ENCODE data around the gene WASF2. TPM values are rescaled to one million over a fixed set of nuclear protein-coding genes. Genes with fewer than 3 reads are reported as not detected.
"Not testable (repeated sequence)": the region's sequence is repeated elsewhere in the genome, so short reads cannot be mapped to it uniquely, and the experiment has no call there.

WASF2 gene
- total RNA-seq, 1 donor from 2014 or later = 156 TPM

DNA sequence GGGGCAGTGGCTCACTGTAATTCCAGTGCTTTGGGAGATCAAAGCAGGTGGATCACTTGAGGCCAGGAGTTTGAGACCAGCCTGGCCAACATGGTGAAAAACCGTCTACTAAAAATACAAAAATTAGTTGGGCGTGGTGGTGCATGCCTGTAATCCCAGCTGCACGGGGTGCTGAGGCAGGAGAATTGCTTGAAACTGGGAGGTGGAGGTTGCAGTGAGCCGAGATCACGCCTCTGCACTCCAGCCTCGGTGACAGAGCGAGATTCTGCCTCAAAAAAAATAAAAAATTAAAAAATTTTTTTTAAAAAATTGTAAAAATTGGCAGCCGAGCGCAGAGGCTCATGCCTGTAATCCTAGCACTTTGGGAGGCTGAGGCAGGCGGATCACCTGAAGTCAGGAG lies 31.4 kb downstream of the WASF2 start:
- DNase-seq (ENCODE audit: low spot score) = not testable (repeated sequence)

DNA sequence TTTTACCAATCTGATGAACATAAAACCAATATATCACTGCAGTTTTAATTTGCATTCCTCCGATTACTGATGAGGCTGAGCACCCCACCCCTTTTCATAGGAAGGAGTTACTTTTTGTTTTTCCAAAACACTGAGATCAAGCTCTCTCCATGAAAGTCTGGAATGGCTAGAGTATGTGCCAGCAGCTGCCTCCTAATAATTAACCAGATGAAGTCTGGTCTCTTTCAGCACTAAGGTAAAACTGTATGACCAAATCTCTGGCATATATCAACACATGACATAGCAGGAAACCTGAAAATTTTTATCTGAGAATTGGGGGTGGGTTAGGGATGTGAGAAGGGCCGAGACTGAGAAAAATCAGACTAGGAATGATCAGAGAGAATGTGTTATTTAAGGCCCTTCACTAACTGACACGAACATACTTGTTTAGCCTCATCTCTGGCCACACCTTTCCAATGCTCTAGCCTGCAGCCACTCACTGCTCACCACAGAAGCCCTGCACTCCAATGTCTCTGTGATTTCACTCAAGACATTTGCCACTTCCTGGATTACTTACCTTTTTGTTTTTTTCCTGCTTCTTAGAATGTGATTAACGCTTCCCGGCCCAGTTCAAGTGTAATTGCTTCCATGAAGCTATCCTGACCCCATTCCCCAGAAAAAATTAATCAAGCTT lies 34.7 kb downstream of the WASF2 start:
- DNase-seq (ENCODE audit: low spot score) = no peak

DNA sequence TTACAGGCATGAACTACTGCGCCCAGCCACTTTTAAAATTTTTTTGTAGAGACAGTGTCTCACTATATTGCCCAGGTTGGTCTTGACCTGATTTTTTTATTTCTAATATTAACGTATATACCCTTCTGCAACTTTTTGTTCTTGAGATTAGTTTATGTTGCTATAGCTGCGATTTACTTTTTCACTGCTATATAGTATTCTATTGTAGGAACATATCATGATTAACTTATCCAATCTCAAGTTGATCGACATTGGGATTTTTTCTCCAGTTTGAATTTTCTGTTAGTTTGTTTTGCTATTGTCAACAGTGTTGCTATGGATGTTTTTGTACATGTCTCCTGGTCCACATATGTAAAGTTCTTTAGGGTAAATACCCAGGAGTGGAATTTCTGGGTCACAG lies 35.4 kb downstream of the WASF2 start:
- no peak for DNase-seq (ENCODE audit: low spot score)

DNA sequence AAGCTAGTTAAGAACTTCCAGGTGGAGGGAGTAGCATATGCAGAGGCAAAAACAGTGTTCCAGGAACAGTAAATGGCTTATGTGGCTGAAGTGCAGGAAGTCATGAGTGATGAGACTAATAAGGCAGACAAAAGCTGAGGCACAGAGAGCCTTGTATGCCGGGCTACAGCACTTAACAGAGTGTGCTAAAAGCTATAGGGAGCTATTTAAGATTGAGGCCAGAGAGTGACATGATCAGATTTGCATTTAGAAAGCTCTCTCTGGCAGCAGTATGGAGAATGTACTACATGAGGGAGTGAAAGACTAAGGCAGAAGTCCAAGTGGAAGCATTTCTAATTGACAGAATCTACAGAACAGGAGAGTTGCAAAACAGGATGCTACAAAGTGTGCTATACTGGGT lies 38.6 kb downstream of the WASF2 start:
- no peak for DNase-seq (ENCODE audit: low spot score)

DNA sequence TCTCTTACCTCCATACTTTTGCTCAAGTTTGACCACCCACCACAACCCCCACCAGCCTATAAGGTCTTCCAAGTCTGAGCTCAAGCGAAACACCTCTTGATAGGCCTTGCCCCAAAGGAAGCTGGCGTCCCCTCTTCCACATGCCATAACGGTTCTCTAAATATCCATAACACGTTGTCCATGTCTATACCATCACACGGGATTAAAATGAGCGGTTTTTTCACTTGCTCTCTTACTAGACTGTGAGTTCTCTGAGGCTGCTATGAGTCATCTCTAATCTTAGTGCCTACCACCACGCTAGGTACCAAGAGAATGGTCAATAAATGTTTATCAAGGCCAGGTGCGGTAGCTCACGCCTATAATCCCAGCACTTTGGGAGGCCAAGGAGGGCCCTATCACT lies 41.0 kb downstream of the WASF2 start:
- no peak for DNase-seq (ENCODE audit: low spot score)

DNA sequence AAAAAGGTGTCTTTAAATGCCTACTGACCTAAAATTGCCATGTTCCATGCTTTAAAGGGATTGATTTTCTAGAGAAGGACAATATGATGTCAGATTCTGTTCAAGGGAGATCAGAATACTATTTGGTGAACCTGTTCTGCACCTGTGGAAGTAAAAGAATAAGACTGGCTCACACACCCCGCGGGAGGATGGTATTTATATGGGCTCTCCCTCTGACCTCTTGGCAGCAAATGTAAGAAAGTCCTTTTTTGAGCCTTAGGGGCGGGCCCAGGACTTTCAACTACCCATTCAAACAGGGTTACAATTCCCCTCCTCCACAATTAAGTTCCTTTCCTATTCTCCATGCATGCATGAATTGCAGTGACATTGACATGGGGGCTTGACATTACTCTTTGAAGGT lies 42.1 kb downstream of the WASF2 start:
- no peak for DNase-seq (ENCODE audit: low spot score)

DNA sequence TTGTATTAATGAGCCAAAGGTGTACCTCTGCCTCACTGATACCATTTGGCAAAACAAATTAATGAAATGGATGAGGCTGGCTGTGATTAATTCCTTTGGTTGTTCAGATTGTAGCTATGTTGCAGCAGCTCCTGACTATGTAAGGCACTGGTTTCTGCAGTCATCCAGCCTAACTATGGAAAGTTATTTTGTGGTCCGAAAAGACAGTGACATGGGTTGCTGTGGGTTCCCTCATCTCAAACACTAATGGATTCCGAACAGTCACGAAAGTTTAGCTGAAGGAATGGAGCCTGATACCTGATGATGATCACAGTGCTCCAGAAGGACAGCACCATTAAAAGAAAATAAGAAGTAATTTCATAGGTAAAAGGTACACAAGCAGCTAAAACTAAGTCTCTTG lies 42.6 kb downstream of the WASF2 start:
- no peak for DNase-seq (ENCODE audit: low spot score)

DNA sequence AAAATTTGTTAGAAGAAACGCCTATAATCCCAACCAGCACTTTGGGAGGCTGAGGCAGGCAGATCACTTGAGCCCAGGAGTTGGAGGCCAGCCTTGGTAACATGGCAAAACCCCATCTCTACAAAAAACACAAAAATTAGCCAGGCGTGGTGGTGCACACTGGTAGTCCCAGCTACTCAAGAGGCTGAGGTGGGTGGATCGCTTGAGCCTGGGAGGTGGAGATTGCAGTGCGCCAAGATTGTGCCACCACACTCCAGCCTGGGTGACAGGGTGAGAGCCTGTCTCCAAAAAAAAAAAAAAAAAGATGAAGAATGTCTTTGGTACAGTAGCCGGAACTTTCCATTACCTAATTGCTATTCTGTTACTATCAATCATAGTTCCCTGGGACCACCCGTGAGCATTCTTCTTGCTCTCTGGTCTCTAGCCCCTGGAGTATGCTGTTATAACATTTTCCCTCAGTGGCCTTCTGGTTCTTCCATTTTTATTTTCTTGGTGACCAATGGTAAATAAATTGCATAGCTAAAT lies 43.4 kb downstream of the WASF2 start:
- DNase-seq (ENCODE audit: low spot score) = no peak

DNA sequence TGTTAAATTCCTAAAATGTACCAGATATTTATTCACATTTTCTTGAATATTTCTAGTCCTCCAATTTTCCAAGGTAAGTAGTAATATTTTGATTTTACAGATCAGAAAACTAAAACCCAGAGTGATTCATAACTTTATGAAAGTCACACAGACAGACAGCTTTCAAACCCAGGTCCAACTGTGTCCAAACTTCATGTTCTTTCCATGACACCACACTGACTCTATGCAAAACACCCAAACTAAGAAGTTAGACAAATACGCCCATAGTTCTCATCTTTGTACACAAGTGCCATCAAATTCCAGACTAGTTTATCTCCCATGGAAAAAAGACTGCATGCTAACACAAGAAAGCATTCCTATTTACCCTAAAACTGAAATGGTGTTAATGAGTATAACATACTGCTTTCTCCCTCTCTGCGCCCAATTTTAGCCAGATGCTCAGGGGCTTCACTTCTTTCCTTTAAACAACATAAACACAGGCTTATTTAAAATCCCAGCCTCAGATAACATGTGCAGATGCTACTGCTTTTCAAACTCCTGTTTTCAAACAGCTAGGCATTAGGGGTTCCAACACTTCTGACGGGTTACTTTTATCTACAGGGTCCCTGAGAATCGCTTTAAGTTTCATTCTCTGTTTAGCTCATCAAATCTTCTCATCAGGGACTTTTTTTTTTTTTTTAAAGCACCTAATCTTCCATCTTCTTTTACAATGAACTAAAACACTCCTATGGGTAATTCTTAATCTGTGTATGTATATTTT lies 44.6 kb downstream of the WASF2 start:
- DNase-seq (ENCODE audit: low spot score) = no peak

DNA sequence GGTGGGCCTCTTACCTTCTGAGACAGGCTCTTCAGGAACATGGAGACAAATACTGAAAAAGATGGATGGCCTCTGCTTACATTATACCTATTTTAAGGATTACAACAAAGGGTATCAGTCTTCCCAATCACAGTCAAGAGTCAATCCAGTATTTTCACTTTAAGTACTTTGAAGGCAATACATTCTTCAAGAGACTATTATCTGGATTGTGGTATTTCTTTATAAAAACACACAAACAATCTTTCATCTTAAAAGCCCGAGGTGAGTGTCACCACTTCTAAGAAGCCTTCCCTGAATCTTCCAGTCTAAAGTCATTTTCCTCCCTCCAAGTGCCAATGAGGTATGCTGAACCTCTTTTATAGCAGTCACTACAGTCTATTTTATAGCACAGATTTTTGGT lies 45.3 kb downstream of the WASF2 start:
- DNase-seq (ENCODE audit: low spot score) = no peak

DNA sequence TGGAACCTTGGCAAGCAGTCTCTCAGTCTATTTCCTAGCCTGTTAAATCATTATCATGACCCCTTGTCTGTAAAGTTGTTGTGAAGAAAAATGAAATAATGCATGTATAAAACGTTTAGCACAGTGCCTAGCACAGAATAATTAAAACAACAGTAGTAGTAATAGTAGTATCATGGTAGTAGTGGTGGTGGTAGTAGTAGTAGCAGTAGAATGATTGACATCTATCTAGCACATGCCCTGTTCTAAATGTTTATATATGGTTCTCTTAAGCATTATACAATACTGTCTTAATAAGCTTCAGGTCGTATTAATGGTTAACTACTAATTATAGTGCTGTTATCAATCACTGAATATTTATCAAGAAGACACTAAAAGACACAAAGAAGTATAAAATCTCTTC lies 50.8 kb downstream of the WASF2 start:
- DNase-seq (ENCODE audit: low spot score) = no peak

DNA sequence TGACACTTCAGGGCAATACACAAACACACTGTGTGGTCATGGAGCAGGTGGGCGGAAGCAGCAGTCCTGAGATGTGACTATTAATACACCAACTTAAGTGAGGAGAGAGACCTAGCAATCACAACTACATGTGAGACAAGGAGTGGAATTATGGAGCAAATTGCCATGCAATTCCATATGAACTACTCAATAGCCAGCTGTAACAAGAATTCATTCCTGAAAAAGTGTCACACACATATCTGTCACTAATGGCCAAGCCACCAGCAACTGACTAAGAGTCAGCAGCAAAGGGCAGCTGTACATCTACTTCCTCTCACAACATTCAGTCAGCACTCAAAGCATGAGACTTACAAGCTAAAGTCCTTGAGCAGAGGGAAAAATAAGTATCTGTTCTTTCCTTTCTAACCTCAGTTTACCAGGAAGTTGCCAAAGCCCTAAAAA lies 51.3 kb downstream of the WASF2 start:
- no peak for DNase-seq (ENCODE audit: low spot score)

DNA sequence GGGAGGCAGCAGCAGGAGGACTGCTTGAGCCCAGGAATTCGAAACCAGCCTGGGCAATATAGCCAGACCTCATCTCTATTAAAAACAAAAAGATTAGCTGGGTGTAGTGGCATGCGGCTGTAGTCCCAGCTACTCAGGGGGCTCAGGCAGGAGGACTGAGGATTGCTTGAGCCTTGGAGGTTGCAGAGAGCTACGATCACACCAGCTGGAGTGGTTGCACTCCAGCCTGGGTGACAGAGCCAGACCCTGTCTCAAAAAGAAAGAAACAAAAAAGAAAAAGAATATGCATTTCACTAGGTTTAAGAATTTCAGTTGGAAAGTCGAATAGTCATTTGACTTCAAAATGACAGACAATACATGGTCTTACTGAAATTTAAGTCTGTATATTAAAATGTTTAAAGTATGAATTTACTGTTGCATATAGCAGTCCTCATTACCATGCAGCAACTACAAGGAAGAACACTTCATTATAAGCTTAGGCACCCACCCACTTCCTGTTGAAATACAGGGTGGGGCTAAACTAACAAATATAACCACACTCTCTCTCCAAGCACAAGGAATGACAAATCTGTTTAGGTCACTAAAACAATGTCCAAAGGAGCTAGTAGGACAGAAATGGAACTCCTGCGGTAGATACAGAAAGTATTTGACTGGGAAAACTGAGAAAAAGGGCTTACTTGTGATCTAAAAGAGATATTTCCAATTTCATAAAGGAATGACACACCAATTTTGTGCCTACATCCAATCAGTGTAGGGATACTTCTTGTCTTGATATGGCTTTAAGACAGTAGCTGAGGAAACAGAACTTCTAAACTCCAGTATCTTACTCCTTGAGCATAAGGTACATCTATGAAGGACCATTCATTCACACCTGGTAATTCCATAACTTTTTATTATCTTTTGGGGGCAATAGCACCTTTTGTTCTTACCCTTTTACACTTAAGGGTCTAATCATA lies 53.5 kb downstream of the WASF2 start:
- no peak for DNase-seq (ENCODE audit: low spot score)

DNA sequence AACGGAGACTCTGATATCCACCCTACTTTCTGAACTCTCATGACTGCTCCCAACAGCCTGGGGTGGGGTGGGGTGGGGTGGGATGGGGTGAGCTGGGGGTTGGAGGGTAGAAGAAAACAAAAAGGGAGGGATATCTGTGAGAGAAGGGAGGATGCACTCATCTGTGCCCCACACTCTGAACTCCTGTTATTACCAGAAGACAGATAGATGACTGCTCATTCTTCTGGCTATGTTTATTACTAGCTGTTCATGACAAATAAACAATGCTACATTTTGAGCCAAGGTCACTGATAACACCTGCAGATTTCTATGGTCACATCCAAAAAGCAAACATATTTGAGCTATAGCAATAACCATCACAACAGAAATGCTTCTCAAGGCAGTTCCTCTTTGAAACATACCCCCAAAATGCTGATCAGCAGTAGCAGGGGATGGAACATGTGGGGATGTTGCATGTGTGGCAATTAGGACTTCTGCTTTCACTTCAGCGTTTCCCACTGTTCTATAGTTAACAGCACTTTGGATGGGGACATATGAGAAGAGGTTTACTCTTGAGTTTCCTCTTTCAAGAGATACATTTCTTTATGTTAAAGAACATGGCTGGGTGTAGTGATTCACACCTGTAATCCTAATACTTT lies 54.3 kb downstream of the WASF2 start:
- DNase-seq (ENCODE audit: low spot score) = no peak

DNA sequence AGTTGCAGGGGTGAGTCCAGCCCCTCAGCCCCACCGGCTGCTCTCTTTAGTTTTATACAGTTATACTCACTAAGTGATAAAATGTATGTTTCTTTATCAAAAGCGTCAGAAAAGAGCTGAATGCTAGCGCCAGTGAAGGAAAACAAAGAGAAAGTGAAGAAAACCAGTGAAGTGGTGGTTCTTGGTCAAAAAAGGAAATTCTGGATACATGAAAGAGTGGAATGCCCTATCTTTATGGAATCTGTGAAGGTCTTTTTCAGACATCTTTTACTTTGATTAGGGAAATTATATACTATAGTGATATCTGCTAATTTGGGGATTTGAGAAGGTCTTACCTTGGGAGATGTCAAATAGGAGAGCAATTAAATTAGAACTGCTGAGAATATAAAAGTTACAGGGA lies 56.3 kb downstream of the WASF2 start:
- no peak for DNase-seq (ENCODE audit: low spot score)

DNA sequence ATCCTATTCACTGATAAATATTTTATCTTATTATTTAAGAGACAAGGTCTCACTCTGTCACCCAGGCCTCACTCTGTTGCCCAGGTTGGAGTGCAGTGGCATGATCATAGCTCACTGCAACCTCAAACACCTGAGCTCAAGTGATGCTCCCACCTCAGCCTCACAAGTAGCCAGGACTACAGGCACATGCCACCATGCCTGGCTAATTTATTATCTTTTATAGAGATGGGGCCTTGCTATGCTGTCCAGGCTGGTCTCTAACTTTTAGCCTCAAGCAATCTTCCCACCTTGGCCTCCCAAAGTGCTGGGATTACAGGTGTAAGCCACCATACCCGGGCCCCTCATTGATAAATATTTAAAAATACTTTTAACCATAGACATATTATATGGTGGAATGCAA lies 57.2 kb downstream of the WASF2 start:
- DNase-seq (ENCODE audit: low spot score) = not testable (repeated sequence)

DNA sequence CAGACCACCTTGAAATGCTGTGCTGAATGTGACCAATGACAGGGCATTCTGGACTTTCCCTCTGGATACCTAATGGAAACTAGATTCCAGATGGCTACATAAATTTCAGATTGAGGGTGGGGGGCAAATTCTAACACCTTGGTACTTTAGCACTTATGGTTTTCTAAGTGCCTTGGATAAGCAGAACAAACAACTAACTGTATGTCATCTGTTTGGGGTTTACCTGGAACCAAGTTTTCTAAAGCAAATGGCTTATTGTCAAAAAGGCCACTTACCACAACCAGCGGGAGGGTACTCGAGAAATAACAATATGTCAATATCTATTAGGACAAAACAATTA lies 58.4 kb downstream of the WASF2 start:
- no peak for DNase-seq (ENCODE audit: low spot score)

DNA sequence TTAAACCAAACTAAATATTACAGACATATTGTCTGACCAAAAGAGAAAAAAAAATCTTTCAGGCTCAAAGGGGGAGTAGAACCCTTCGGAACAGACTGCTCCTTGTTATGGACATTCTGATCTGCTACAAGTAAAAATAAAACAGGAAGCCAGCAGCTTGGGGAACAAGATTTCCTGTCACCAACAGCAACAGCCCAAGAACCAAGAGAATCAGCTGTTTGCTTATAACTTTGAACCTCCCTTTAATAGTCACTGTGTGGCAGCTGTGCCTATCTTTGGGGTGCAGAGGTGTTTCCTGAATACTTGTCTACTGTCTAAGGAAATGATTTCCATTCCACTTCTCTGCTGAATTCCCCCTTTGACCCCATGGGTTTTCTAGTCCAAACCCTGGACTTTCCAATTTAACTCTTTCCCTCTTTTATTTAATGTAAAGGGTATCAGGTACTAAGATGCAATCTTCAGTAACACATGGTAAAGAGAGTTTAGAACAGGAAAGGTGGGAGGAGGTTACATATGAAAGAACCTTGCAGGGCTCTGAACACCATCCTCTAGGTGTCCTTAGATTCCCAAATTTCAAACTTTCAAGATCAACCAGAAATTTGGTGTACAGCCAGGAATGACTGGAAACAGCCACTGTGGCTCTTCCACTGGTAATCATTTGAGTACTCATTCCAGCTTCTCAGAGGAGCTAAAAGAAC lies 58.9 kb downstream of the WASF2 start:
- no peak for DNase-seq (ENCODE audit: low spot score)

DNA sequence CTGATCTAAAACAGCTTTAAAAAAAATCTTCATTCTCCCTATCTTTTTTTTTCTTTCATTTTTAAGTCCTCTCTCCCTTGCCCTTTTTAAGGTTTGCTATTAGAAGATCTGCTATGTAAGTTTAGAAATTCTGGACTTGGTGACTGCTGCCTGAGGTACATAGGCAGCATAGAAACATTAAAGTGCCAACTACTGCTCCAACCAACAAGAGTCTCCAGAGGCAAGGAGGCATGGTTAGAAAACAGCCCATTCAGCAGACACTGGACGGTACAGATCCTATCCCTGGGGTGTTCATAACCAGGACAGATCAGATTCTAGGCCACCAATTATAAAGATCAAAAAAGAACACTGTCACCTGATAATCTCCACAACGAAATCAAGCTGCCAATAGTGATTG lies 60.9 kb downstream of the WASF2 start:
- DNase-seq (ENCODE audit: low spot score) = no peak

DNA sequence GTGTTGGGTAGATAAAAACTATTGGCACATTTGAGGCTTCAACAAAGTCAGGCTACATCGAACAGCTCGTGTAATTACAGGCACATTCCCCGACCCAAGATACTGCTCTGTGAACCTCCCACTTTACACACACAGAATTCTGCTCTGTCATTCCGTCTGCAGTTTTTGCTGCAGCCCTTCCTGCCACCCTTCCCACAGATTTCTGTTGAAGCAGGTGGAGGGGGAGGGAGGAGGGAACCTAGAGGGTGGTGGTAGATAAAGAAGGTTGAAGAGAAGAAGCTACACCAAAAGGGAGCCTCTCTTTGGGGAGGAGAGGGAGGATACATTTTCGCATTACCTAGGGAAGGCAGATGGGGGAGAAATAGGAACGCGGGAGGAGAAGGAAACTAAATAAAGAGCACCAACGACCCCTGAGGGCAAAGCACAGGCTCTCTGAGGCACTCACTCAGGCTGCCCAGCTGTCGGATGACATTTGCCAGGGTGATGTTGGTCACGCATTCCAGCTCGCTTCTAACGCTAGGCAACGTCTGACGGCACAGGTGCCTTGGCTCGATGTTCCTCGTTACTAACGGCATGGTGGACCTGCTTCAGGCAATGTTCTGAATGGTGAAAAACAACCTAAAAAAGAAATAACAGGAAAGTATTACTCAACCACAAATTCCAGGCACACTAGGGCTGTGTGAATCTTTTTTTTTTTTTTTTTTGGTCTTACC lies 61.5 kb downstream of the WASF2 start:
- DNase-seq (ENCODE audit: low spot score) = no peak
